Activated CD8-positive, alpha-beta T cell treated with anti-CD3 and anti-CD28 coated beads for 36 hours (primary cell): Measurements from ENCODE around the gene ACYP2. TPM values are rescaled to one million over a fixed set of nuclear protein-coding genes. Genes with fewer than 3 reads are reported as not detected.

Experiments used
- ATAC-seq: fragments of 200-7000 bp; cut with Tn5 transposase; one replicate; pipeline ENCODE4 v1.10.0; 2021; ENCODE audit warnings: mild to moderate bottlenecking, moderate library complexity
- CTCF ChIA-PET: fragments of 350-600 bp; sonication (Branson Sonifier 250); formaldehyde crosslinking; loops from one replicate; lab custom pipeline; 2021; ENCODE audit warnings: antibody characterized with exemption; lab: Charles Lee
- POLR2A ChIA-PET: fragments of 350-600 bp; sonication (Branson Sonifier 250); formaldehyde crosslinking; loops from one replicate; lab custom pipeline; 2021; ENCODE audit warnings: antibody characterized with exemption; lab: Charles Lee
- DNase-seq: peaks from one replicate; pipeline ENCODE4 v3.0.0-alpha.2; 2020
- H3K27ac Mint-ChIP-seq: one replicate; pipeline ENCODE4 v1.8.0; 2021; ENCODE audit warnings: mild to moderate bottlenecking, mixed read lengths
- H3K27me3 Mint-ChIP-seq: one replicate; pipeline ENCODE4 v1.8.0; 2021; ENCODE audit warnings: mixed read lengths
- H3K36me3 Mint-ChIP-seq: one replicate; pipeline ENCODE4 v1.8.0; 2021; ENCODE audit warnings: low read depth, mixed read lengths
- H3K4me1 Mint-ChIP-seq: one replicate; pipeline ENCODE4 v1.8.0; 2021; ENCODE audit warnings: low read depth, mixed read lengths
- H3K4me3 Mint-ChIP-seq: one replicate; pipeline ENCODE4 v1.8.0; 2021; ENCODE audit warnings: mild to moderate bottlenecking, moderate library complexity, mixed read lengths
- H3K9me3 Mint-ChIP-seq: one replicate; pipeline ENCODE4 v1.8.0; 2021; ENCODE audit warnings: mixed read lengths
- intact Hi-C: fragments of 100-400 bp; cut with micrococcal nuclease; formaldehyde crosslinking; loops from one replicate; pipeline ENCODE4 v1.10.0; 2022
- total RNA-seq, 2 experiments: library from RNA; stranded (reverse); gene quantifications; one replicate each; pipeline ENCODE4 v1.2.3, GENCODE V29; 2021
- TF ChIP-seq, protein P1 (sequence below): fragments of 200-600 bp; IDR thresholded peaks from one replicate; pipeline ENCODE4 v1.8.0; 2022; ENCODE audit warnings: antibody characterized with exemption, mild to moderate bottlenecking

Gene ACYP2
- total RNA-seq, 2 experiments from 2014 or later = 5.8 to 6.0 TPM

DNA sequence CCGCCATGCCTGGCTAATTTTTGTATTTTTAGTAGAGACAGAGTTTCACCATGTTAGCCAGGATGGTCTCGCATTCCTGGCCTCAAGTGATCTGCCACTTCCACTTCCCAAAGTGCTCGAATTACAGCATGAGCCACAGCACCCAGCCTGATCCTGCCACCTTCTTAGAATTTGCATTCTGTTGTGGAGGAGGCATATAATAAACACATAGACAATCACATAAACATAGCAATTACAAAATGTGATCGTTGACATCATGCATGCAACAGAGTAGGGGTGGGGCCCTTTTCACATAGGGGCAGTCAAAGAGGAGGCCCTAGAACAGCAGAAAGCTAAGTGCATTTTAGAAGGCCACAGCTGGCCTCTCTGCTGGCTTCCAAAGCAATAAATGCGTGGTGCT lies 180.5 kb downstream of the ACYP2 start:
- DNase-seq = no peak
- POLR2A ChIA-PET = no interaction called here
- no peaks in the 10 kb centered on the region for H3K27me3 Mint-ChIP-seq
- TF ChIP-seq, protein P1, sequence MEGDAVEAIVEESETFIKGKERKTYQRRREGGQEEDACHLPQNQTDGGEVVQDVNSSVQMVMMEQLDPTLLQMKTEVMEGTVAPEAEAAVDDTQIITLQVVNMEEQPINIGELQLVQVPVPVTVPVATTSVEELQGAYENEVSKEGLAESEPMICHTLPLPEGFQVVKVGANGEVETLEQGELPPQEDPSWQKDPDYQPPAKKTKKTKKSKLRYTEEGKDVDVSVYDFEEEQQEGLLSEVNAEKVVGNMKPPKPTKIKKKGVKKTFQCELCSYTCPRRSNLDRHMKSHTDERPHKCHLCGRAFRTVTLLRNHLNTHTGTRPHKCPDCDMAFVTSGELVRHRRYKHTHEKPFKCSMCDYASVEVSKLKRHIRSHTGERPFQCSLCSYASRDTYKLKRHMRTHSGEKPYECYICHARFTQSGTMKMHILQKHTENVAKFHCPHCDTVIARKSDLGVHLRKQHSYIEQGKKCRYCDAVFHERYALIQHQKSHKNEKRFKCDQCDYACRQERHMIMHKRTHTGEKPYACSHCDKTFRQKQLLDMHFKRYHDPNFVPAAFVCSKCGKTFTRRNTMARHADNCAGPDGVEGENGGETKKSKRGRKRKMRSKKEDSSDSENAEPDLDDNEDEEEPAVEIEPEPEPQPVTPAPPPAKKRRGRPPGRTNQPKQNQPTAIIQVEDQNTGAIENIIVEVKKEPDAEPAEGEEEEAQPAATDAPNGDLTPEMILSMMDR = no peak
- intact Hi-C loops = no loop called here
- ATAC-seq = no peak
- no peaks in the 10 kb centered on the region for H3K4me1 Mint-ChIP-seq
- H3K36me3 Mint-ChIP-seq = no peaks in the 10 kb centered on the region
- H3K4me3 Mint-ChIP-seq = no peak overlapping the region
- CTCF ChIA-PET = no interaction called here
- no peaks in the 10 kb centered on the region for H3K9me3 Mint-ChIP-seq
- H3K27ac Mint-ChIP-seq = no peak overlapping the region

DNA sequence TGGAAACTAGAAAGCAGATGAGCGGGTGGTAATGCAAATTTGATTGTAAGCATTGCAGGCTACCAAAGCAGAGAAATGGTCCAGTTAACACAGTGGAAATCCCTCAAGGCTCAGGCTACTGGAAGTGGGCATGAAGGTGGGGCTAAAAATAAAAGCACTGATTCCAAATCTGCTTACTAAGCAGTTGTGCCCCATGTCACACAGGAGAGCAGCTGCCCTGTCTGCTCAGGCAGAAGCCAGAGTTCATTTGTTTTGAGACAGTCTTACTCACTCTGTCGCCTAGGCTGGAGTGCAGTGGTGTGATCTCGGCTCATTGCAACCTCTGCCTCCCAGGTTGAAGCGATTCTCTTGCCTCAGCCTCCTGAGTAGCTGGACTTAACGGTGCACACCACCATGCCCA lies 183.1 kb downstream of the ACYP2 start:
- intact Hi-C loops = no loop called here
- no peaks in the 10 kb centered on the region for H3K4me1 Mint-ChIP-seq
- H3K9me3 Mint-ChIP-seq = no peaks in the 10 kb centered on the region
- ATAC-seq (no peak), DNase-seq (no peak)
- H3K27me3 Mint-ChIP-seq = no peaks in the 10 kb centered on the region
- H3K36me3 Mint-ChIP-seq = no peaks in the 10 kb centered on the region
- CTCF ChIA-PET = no interaction called here
- no peak overlapping the region for H3K27ac Mint-ChIP-seq
- POLR2A ChIA-PET = no interaction called here
- H3K4me3 Mint-ChIP-seq = no peak overlapping the region
- TF ChIP-seq, protein P1 = no peak

DNA sequence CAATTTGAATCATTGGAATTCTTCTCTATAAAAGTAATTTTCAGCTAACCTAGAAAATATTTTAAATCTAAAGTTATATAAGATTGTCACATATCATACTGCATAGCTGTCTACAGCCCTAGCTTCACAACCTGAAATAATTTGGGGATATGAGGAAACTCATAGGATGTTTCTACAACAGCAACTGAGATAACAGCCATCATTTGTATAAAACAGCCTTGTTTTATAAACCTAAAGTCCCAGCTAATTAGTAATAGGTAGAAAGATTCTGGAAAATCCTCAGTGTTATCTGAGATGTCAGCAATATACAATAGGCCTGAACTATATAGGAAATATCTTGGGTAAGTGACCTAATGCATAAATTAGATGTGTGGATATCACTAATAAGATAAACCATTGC lies 188.2 kb downstream of the ACYP2 start:
- CTCF ChIA-PET = no interaction called here
- no peak for DNase-seq
- POLR2A ChIA-PET = no interaction called here
- no peaks in the 10 kb centered on the region for H3K36me3 Mint-ChIP-seq
- TF ChIP-seq, protein P1 = no peak
- intact Hi-C loops = no loop called here
- H3K27me3 Mint-ChIP-seq = no peaks in the 10 kb centered on the region
- no peak for ATAC-seq
- no peak overlapping the region for H3K4me3 Mint-ChIP-seq
- no peaks in the 10 kb centered on the region for H3K9me3 Mint-ChIP-seq
- no peaks in the 10 kb centered on the region for H3K4me1 Mint-ChIP-seq
- H3K27ac Mint-ChIP-seq = no peak overlapping the region

DNA sequence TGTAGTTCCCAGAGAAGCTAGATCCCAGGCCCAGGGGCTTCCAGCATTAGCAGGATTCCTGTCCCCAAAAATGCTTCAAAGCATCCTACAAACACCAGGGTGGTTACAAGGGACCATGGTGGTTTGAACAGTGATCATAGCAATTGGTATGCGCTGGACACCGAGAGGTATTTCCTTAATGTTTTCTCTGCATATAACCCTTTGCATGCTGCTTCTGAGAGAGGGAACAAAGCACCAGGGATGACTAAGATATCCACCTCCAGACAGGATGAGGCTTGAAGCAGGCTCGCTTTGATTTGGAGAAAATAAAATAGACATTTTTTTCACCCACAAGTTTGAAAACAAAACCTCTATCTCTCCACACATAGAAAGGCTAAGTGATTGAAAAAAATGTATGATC lies 191.1 kb downstream of the ACYP2 start:
- TF ChIP-seq, protein P1 = no peak
- Mint-ChIP-seq H3K27ac (no peak overlapping the region), H3K4me1 (no peaks in the 10 kb centered on the region), H3K27me3 (no peaks in the 10 kb centered on the region), H3K4me3 (no peak overlapping the region), H3K36me3 (no peaks in the 10 kb centered on the region), H3K9me3 (no peaks in the 10 kb centered on the region)
- ChIA-PET POLR2A (no interaction called here), CTCF (interaction anchor here (1.7 kb wide), 1 partner anchor 200 kb away, joined by 4 read pairs; no protein-coding TSS in a partner anchor)
- ATAC-seq (no peak), DNase-seq (no peak)
- intact Hi-C loops = no loop called here

DNA sequence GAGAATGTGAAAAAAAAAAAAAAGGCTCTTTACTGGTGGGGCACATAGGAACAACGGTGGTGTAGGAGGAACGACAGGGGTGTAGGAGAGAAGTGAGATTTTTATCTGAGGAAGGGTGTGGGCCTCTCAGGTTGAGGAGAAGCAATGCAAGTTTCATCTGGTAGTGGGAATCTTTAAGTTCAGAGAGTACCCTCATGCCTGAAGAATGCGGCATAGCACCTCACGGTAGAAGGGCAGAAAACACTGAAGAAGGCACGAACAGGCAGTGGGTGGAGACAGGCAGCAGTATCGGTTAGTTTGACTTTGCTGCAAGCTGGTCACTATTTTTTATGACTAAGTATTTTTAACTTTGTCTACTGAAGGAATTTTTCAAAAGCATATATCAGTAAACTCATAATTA lies 192.8 kb downstream of the ACYP2 start:
- intact Hi-C loops = no loop called here
- Mint-ChIP-seq H3K4me3 (no peak overlapping the region), H3K9me3 (no peaks in the 10 kb centered on the region)

More for the DNA sequence above, 192.8 kb downstream of the ACYP2 start:
- ChIA-PET POLR2A (no interaction called here), CTCF (no interaction called here)
- TF ChIP-seq, protein P1 = no peak
- ATAC-seq (no peak), DNase-seq (no peak)
- Mint-ChIP-seq H3K36me3 (no peaks in the 10 kb centered on the region), H3K27me3 (no peaks in the 10 kb centered on the region), H3K4me1 (no peaks in the 10 kb centered on the region), H3K27ac (no peak overlapping the region)
